IMR-90 (cell line): ENCODE results near the gene FLT1. TPM values are rescaled to one million over a fixed set of nuclear protein-coding genes. Genes with fewer than 3 reads are reported as not detected.

Experiments used
- ATAC-seq: fragments of 200-7000 bp; cut with Tn5 transposase; 2 replicates; pipeline ENCODE4 v1.9.1; 2020; ENCODE audit warnings: low read depth, mild to moderate bottlenecking, moderate library complexity
- BruUV-seq: library from RNA; stranded (reverse); fragments of 400-500 nt; replicated peaks from 2 replicates; lab custom pipeline; 2021; lab: Mats Ljungman, UMichigan
- CTCF ChIA-PET: fragments of 300-600 bp; formaldehyde crosslinking; extraction: SDS; loops from one replicate; lab custom pipeline; 2021; ENCODE audit warnings: antibody characterized with exemption; lab: Yijun Ruan, JAX
- POLR2A ChIA-PET: fragments of 300-600 bp; sonication (Branson Sonifier 250); formaldehyde crosslinking; loops from one replicate; lab custom pipeline; 2022; ENCODE audit warnings: antibody characterized with exemption; ENCODE audit not compliant: unreplicated experiment; lab: Charles Lee
- DNase-seq: peaks from one replicate; pipeline ENCODE4 v3.0.0; 2013
- H2AFZ ChIP-seq: replicated peaks from 2 replicates; pipeline ENCODE3; 2013; ENCODE audit warnings: low read length, mild to moderate bottlenecking; ENCODE audit not compliant: poor library complexity
- H2AK5ac ChIP-seq: 2 replicates; pipeline ENCODE4 v1.6.1; 2013; ENCODE audit warnings: low read depth, low read length, inconsistent platforms
- H2AK9ac ChIP-seq: replicated peaks from 2 replicates; pipeline ENCODE3; 2013; ENCODE audit warnings: mild to moderate bottlenecking, low read depth, low read length, moderate library complexity; ENCODE audit not compliant: poor library complexity
- H2BK120ac ChIP-seq: 2 replicates; pipeline ENCODE4 v1.6.1; 2013; ENCODE audit warnings: low read depth, low read length, inconsistent platforms
- H2BK15ac ChIP-seq: 3 replicates; pipeline ENCODE4 v1.6.1; 2013; ENCODE audit warnings: low read depth, low read length, inconsistent platforms
- H2BK20ac ChIP-seq: 2 replicates; pipeline ENCODE4 v1.6.1; 2013; ENCODE audit warnings: low read depth, mild to moderate bottlenecking, inconsistent platforms, low read length, moderate library complexity
- H2BK5ac ChIP-seq: 2 replicates; pipeline ENCODE4 v1.6.1; 2013; ENCODE audit warnings: mild to moderate bottlenecking, low read depth, low read length, inconsistent platforms; ENCODE audit not compliant: poor library complexity, severe bottlenecking
- H3K14ac ChIP-seq: replicated peaks from 2 replicates; pipeline ENCODE4 v1.6.1; 2013; ENCODE audit warnings: low read depth, low read length, inconsistent platforms
- H3K18ac ChIP-seq: 2 replicates; pipeline ENCODE4 v1.6.1; 2013; ENCODE audit warnings: low read depth, low read length, control low read depth
- H3K23ac ChIP-seq: 2 replicates; pipeline ENCODE4 v1.6.1; 2013; ENCODE audit warnings: low read depth, low read length, inconsistent platforms
- H3K27ac ChIP-seq: 2 replicates; pipeline ENCODE4 v1.5.1; 2013; ENCODE audit warnings: mild to moderate bottlenecking, control low read depth, low read length; ENCODE audit not compliant: insufficient read depth
- H3K27me3 ChIP-seq: 2 replicates; pipeline ENCODE4 v1.6.1; 2013; ENCODE audit warnings: low read length; ENCODE audit not compliant: control insufficient read depth, insufficient read depth
- H3K36me3 ChIP-seq: 2 replicates; pipeline ENCODE4 v1.6.1; 2013; ENCODE audit warnings: low read length, mixed read lengths; ENCODE audit not compliant: control insufficient read depth, insufficient read depth
- H3K4ac ChIP-seq: 2 replicates; pipeline ENCODE4 v1.6.1; 2013; ENCODE audit warnings: low read depth, low read length, inconsistent platforms
- H3K4me1 ChIP-seq: 2 replicates; pipeline ENCODE4 v1.6.1; 2013; ENCODE audit warnings: low read length, mixed read lengths; ENCODE audit not compliant: control insufficient read depth, insufficient read depth
- H3K4me2 ChIP-seq: 2 replicates; pipeline ENCODE4 v1.6.1; 2013; ENCODE audit warnings: low read depth, mild to moderate bottlenecking, control low read depth, low read length, moderate library complexity
- H3K4me3 ChIP-seq: 2 replicates; pipeline ENCODE4 v1.5.1; 2013; ENCODE audit warnings: low read depth, mild to moderate bottlenecking, control low read depth, low read length, moderate library complexity; ENCODE audit not compliant: insufficient read depth
- H3K56ac ChIP-seq: 2 replicates; pipeline ENCODE4 v1.6.1; 2013; ENCODE audit warnings: low read length, inconsistent platforms; ENCODE audit not compliant: insufficient read depth; ENCODE audit errors: extremely low read depth
- H3K79me1 ChIP-seq, 2 experiments: 2 replicates each; pipeline ENCODE4 v1.6.1; 2013; ENCODE audit warnings: low read length in 2 of 2, inconsistent platforms in 1 of 2, low read depth in 1 of 2
- H3K9ac ChIP-seq: 2 replicates; pipeline ENCODE4 v1.6.1; 2013; ENCODE audit warnings: low read depth, low read length, control low read depth
- H3K9me1 ChIP-seq: 2 replicates; pipeline ENCODE4 v1.6.1; 2013; ENCODE audit warnings: low read length, inconsistent platforms; ENCODE audit not compliant: insufficient read depth
- H3K9me3 ChIP-seq: 2 replicates; pipeline ENCODE4 v1.6.1; 2013; ENCODE audit warnings: low read length; ENCODE audit not compliant: control insufficient read depth, insufficient read depth
- H4K20me1 ChIP-seq: 2 replicates; pipeline ENCODE4 v1.6.1; 2013; ENCODE audit warnings: low read length, inconsistent platforms; ENCODE audit not compliant: insufficient read depth
- H4K5ac ChIP-seq: 2 replicates; pipeline ENCODE4 v1.6.1; 2013; ENCODE audit warnings: mild to moderate bottlenecking, low read depth, low read length, control low read depth
- H4K8ac ChIP-seq, 2 experiments: 2 replicates each; pipeline ENCODE4 v1.6.1; 2013; ENCODE audit warnings: low read depth in 2 of 2, low read length in 2 of 2, control low read depth in 1 of 2, inconsistent platforms in 1 of 2
- H4K91ac ChIP-seq: 2 replicates; pipeline ENCODE4 v1.6.1; 2013; ENCODE audit warnings: low read depth, low read length, inconsistent platforms; ENCODE audit not compliant: insufficient read depth
- CEBPB ChIP-seq: IDR thresholded peaks from 2 replicates; pipeline ENCODE4 v1.6.1; 2012; ENCODE audit warnings: low read depth, low read length, improper control_type of control experiment
- SMC3 ChIP-seq: fragments of 150-350 bp; IDR thresholded peaks from 2 replicates; pipeline ENCODE4 v1.6.1; 2016; ENCODE audit warnings: low read depth, mild to moderate bottlenecking, antibody characterized with exemption, low read length, moderate library complexity
- WGBS, 2 experiments: methylation state at CpG; one replicate each; pipeline versions ENCODE4 v1.1.5 to v1.1.7; 2013; ENCODE audit warnings: missing lambda C conversion rate in 2 of 2; ENCODE audit not compliant: insufficient read length in 1 of 2; ENCODE audit errors: extremely low coverage in 2 of 2; 5-methylcytosine and 5-hydroxymethylcytosine counted together
- dilution Hi-C: fragments of 300-500 bp; cut with HindIII; formaldehyde crosslinking; loops from one replicate; pipeline ENCODE4 v1.14.3; 2018; ENCODE audit warnings: low sequenced_read_pairs; ENCODE audit not compliant: unreplicated experiment
- in situ Hi-C: fragments of 300-500 bp; cut with MboI; formaldehyde crosslinking; loops from 3 replicates; pipeline ENCODE4 v1.14.3; 2019; ENCODE audit warnings: low sequenced_read_pairs, inconsistent platforms, mixed read lengths
- intact Hi-C: fragments of 100-400 bp; cut with micrococcal nuclease; formaldehyde crosslinking; loops from 2 replicates; pipeline ENCODE4 v1.10.0; 2022
- polyA plus RNA-seq, 3 experiments: library from polyadenylated mRNA; depleted of rRNA; stranded (reverse); fragments of >200 nt; gene quantifications; 2 replicates each; pipeline ENCODE4 v1.2.3, GENCODE V29; 2012; ENCODE audit warnings: low replicate concordance in 1 of 3
- total RNA-seq: library from RNA; depleted of rRNA; stranded (reverse); fragments of >200 nt; gene quantifications from 2 replicates; pipeline ENCODE4 v1.2.3, GENCODE V29; 2012

Gene FLT1
- total and polyA plus RNA-seq, 2 of the 4 experiments (the other 2 are of a cell fraction): 4.5 to 10.4 TPM

DNA sequence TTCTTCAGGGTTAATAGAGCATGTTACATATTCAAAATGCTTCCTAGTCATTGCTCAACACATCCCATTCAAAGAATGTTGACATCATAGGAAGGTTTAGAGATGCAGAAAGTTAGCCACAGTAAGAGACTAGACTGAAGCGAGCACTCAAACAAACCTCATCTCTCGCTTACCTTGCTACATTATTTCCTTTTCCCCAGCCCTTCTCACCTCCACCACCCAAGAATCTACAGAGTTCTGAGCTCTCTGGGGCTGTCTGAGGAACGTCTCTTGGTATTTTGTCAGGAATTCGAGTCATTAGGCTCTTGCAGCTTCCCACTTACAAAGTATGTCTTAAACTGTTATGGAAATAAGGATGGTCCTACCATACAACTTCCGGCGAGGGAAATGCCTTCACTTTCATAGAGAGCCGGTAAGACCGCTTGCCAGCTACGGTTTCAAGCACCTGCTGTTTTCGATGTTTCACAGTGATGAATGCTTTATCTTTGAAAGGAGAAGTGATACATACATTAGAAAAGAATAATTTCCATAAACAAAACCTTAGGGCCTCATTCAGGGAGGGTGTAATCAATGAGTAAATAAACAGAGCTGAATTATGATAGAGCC, 65.1 kb downstream of the FLT1 start:
- H3K79me1 ChIP-seq: peaks cover 0 to 4% of the 10 kb centered on the region in 2 experiments; a peak in 1 of 4 replicates
- intact Hi-C loops (no loop called here), dilution Hi-C loops (no loop called here), in situ Hi-C loops (no loop called here)
- no peaks in the 10 kb centered on the region for H4K20me1 ChIP-seq
- no peak overlapping the region for H2AFZ ChIP-seq
- H3K27me3 ChIP-seq: no peaks in the 10 kb centered on the region
- no CpG with 5 or more reads among the region's 10 CpGs for WGBS, 2 experiments
- no peak overlapping the region for H3K56ac ChIP-seq
- no peak overlapping the region for H2AK9ac ChIP-seq
- H3K9me3 ChIP-seq: no peaks in the 10 kb centered on the region
- no peak overlapping the region; the same call in 1 of the 2 replicates for H3K27ac ChIP-seq
- TF ChIP-seq CEBPB: peak; percentile 90
- no peak for TF ChIP-seq SMC3
- H2BK5ac ChIP-seq: no peak overlapping the region
- ATAC-seq (peak; percentile 80), DNase-seq (peak; percentile 60)
- no peak overlapping the region for H3K4me3 ChIP-seq
- H2BK15ac ChIP-seq: no peak overlapping the region
- no peak overlapping the region for H4K5ac ChIP-seq
- H4K8ac ChIP-seq: no peak overlapping the region
- H3K9ac ChIP-seq: no peak overlapping the region
- H3K4ac ChIP-seq: no peak overlapping the region
- H2AK5ac ChIP-seq: no peak overlapping the region
- ChIA-PET POLR2A (no interaction called here), CTCF (no interaction called here)
- H3K9me1 ChIP-seq: peaks cover 6% of the 10 kb centered on the region; the same call in 1 of the 2 replicates
- no peak overlapping the region for H2BK120ac ChIP-seq
- H4K91ac ChIP-seq: no peak overlapping the region
- BruUV-seq: no TSS peak
- no peak overlapping the region for H2BK20ac ChIP-seq
- no peak overlapping the region for H3K14ac ChIP-seq
- peak overlapping the region; percentile 34; the same call in 1 of the 2 replicates for H3K4me2 ChIP-seq
- no peaks in the 10 kb centered on the region for H3K36me3 ChIP-seq
- H3K18ac ChIP-seq: 0 out of 2 replicates have a peak overlapping the region, but pooled peaks have one; percentile 63
- peaks cover 3% of the 10 kb centered on the region for H3K4me1 ChIP-seq
- no peak overlapping the region for H3K23ac ChIP-seq
